Calu3 (cell line): ENCODE results near the gene MBNL1. TPM values are rescaled to one million over a fixed set of nuclear protein-coding genes. Genes with fewer than 3 reads are reported as not detected.

ENCODE experiments used
- BruUV-seq: library from RNA; stranded (reverse); fragments of 400-500 nt; replicated peaks from 2 replicates; lab custom pipeline; 2021; lab: Mats Ljungman, UMichigan
- CTCF ChIA-PET: fragments of 300-600 bp; sonication (Branson Sonifier 250); formaldehyde crosslinking; loops from one replicate; lab custom pipeline; 2022; ENCODE audit warnings: antibody characterized with exemption; lab: Charles Lee
- DNase-seq: peaks from one replicate; pipeline ENCODE4 v3.0.0; 2022
- H3K27ac Mint-ChIP-seq: one replicate; pipeline ENCODE4 v1.8.0; 2022; ENCODE audit warnings: mixed read lengths; ENCODE audit not compliant: unreplicated experiment
- H3K27me3 Mint-ChIP-seq: one replicate; pipeline ENCODE4 v1.8.0; 2022; ENCODE audit warnings: mixed read lengths; ENCODE audit not compliant: unreplicated experiment
- H3K36me3 Mint-ChIP-seq: one replicate; pipeline ENCODE4 v1.8.0; 2022; ENCODE audit warnings: mild to moderate bottlenecking, moderate library complexity, mixed read lengths; ENCODE audit not compliant: insufficient read depth, unreplicated experiment
- H3K4me1 Mint-ChIP-seq: one replicate; pipeline ENCODE4 v1.8.0; 2022; ENCODE audit warnings: mild to moderate bottlenecking, low read depth, mixed read lengths; ENCODE audit not compliant: unreplicated experiment
- H3K4me3 Mint-ChIP-seq: one replicate; pipeline ENCODE4 v1.8.0; 2022; ENCODE audit warnings: mild to moderate bottlenecking, low read depth, moderate library complexity, mixed read lengths; ENCODE audit not compliant: unreplicated experiment
- H3K9me3 Mint-ChIP-seq: one replicate; pipeline ENCODE4 v1.8.0; 2022; ENCODE audit warnings: low read depth, mixed read lengths; ENCODE audit not compliant: unreplicated experiment
- intact Hi-C: fragments of 100-400 bp; cut with micrococcal nuclease; formaldehyde crosslinking; loops from one replicate; pipeline ENCODE4 v1.10.0; 2022; ENCODE audit not compliant: unreplicated experiment
- total RNA-seq: library from RNA; stranded (reverse); gene quantifications from 2 replicates; pipeline ENCODE4 v1.2.3, GENCODE V29; 2022
- TF ChIP-seq, protein P1 (sequence below): fragments of 200-600 bp; IDR thresholded peaks from one replicate; pipeline ENCODE4 v1.8.0; 2022; ENCODE audit warnings: antibody characterized with exemption; ENCODE audit not compliant: unreplicated experiment

MBNL1 gene
- total RNA-seq, 1 experiment from 2014 or later = 183 TPM

DNA sequence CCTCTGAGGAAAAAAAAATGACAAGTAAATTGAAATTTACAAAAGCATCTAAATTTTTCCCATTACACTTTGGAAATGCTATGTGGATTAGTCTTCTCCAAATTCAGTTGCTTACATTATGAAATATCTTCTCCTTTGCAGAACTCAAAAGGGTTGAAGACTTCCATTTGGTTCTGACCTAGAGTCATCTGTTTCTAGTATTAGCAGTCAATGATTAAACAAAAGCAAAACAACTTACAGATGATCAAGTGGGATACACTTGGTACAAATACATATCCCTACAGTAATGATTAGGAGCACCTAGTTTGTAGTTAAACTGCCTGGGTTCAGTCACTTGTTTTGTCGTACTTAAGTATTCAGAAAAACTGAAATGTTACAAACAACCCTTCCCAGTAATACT lies 136.2 kb downstream of the MBNL1 start:
- CTCF ChIA-PET = no interaction called here

DNA sequence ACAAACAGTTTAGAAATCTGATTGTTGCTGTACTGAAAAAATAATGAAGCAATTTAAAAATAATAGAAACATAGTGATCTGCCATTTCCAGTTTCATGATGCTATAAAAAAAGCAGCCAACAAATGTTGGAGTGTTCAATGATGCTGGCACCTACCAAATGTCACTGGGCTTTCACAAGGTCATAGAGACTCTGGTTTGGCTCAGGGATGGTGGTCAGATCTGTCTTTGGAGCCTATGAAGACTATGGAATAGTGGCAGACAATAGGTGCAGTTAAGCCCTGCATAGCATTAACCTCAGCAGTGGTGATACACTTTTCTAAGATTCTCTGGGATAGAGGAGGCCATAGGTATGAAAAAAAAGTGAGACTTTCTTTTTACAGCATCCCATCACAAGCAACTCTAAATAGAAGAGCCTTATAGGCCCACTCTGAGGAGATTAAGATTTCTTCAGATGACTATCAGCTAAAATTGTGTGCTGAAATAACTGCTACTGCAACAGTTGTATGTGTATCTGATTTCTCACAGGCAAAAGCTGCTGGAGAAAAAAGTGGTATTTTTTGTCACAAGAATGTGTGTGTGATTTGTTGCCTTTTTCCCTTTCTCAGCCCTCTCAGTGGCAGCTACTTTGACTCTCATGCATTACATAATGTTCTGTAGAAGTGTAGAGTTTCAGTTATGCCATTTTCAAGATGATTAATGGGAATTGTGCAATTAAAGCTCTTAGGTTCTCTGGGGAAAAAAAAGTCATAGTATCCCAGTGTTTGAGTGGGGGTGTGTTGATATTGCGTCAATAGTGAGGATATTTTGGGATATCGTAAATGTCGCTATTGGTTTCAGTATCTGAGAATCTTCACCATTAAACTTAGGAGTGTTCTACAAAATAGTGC lies 137.4 kb downstream of the MBNL1 start:
- peak overlapping the region; percentile 62 for H3K27ac Mint-ChIP-seq
- H3K9me3 Mint-ChIP-seq = no peaks in the 10 kb centered on the region
- H3K36me3 Mint-ChIP-seq = no peaks in the 10 kb centered on the region
- CTCF ChIA-PET = interaction anchor here (0.9 kb wide), 1 partner anchor 24 kb away, joined by 4 read pairs; no protein-coding TSS in a partner anchor
- no peak for DNase-seq
- no peaks in the 10 kb centered on the region for H3K27me3 Mint-ChIP-seq
- no TSS peak for BruUV-seq
- TF ChIP-seq, protein P1, sequence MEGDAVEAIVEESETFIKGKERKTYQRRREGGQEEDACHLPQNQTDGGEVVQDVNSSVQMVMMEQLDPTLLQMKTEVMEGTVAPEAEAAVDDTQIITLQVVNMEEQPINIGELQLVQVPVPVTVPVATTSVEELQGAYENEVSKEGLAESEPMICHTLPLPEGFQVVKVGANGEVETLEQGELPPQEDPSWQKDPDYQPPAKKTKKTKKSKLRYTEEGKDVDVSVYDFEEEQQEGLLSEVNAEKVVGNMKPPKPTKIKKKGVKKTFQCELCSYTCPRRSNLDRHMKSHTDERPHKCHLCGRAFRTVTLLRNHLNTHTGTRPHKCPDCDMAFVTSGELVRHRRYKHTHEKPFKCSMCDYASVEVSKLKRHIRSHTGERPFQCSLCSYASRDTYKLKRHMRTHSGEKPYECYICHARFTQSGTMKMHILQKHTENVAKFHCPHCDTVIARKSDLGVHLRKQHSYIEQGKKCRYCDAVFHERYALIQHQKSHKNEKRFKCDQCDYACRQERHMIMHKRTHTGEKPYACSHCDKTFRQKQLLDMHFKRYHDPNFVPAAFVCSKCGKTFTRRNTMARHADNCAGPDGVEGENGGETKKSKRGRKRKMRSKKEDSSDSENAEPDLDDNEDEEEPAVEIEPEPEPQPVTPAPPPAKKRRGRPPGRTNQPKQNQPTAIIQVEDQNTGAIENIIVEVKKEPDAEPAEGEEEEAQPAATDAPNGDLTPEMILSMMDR = no peak
- H3K4me3 Mint-ChIP-seq = no peak overlapping the region
- peaks cover 43% of the 10 kb centered on the region for H3K4me1 Mint-ChIP-seq
- intact Hi-C loops = no loop called here

More for the DNA sequence above, 136.2 kb downstream of the MBNL1 start:
- no peak for DNase-seq
- H3K9me3 Mint-ChIP-seq = no peaks in the 10 kb centered on the region
- TF ChIP-seq, protein P1 = no peak
- no peak overlapping the region for H3K27ac Mint-ChIP-seq
- H3K27me3 Mint-ChIP-seq = no peaks in the 10 kb centered on the region
- no peaks in the 10 kb centered on the region for H3K36me3 Mint-ChIP-seq
- intact Hi-C loops = no loop called here
- peaks cover 45% of the 10 kb centered on the region for H3K4me1 Mint-ChIP-seq
- BruUV-seq = no TSS peak
- H3K4me3 Mint-ChIP-seq = no peak overlapping the region

DNA sequence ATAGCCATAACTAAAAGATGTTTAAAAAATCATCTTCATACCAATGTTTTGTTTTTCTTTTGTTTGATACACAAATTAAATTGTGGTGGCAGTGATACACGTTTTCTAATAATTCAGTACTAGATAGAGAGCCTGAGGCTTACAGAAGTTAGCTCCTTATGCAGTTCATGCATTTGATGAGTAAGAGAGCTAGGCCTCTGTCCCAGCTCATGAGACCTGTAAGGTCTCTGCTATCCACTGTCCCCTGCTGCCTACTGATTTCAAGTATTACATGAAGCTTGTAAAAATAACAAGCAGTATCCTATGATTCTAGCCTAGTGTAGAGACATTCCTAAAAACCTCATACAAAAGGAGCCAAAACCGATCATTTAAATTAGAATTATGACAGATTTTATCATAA lies 144.5 kb downstream of the MBNL1 start:
- peaks cover 4% of the 10 kb centered on the region for H3K36me3 Mint-ChIP-seq
- TF ChIP-seq, protein P1 = no peak
- CTCF ChIA-PET = interaction anchor here (0.6 kb wide), 1 partner anchor 387 kb away, joined by 7 read pairs; no protein-coding TSS in a partner anchor
- H3K9me3 Mint-ChIP-seq = no peaks in the 10 kb centered on the region
- DNase-seq = no peak
- no peak overlapping the region for H3K4me3 Mint-ChIP-seq
- no peaks in the 10 kb centered on the region for H3K27me3 Mint-ChIP-seq
- BruUV-seq = no TSS peak
- peaks cover 11% of the 10 kb centered on the region for H3K4me1 Mint-ChIP-seq
- intact Hi-C loops = no loop called here
- no peak overlapping the region for H3K27ac Mint-ChIP-seq

DNA sequence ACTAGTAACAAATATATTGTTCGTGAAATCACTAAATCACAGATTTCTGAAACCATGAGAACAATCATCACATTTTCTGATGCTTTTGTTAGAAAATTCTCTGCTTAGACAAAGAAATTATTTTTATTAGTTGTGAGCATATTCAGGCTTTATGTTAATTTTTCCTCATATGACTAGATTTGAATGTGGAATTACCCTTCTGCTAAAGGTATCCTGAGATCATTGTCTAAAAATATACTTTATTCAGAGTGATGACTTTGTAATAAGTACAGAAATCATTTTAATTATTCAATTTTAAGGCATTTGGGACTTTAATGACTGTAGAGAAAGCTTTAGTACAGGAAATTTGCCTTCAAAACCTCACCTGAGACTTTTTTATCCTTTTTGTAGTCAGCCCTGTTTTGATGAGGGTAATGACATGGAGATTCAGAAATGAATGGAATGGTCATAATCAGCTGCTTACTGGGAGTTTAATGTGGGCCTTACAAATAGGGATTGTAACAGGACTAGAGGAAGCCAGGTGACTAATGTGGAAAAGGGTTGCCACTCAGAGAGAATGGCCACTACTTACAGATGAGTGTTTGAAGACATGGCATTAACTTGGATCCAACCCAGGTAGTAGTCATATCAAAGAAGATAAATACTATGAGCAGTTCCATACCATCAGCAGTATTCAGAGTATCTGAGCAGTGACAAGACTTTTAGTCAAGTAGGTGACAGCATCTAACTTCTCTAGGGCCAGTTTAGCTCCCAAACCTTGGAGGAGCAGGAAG lies 148.3 kb downstream of the MBNL1 start:
- intact Hi-C loops = no loop called here
- CTCF ChIA-PET = interaction anchor here (0.9 kb wide), 1 partner anchor 7 kb away, joined by 3 read pairs; no protein-coding TSS in a partner anchor
- peaks cover 33% of the 10 kb centered on the region for H3K36me3 Mint-ChIP-seq
- H3K9me3 Mint-ChIP-seq = peaks cover 5% of the 10 kb centered on the region
- H3K27ac Mint-ChIP-seq = no peak overlapping the region
- no TSS peak for BruUV-seq
- DNase-seq = no peak
- no peaks in the 10 kb centered on the region for H3K27me3 Mint-ChIP-seq
- TF ChIP-seq, protein P1 = no peak
- H3K4me3 Mint-ChIP-seq = no peak overlapping the region
- H3K4me1 Mint-ChIP-seq = peaks cover 7% of the 10 kb centered on the region
